ENCODE measurements around the gene GRIP2. TPM values are rescaled to one million over a fixed set of nuclear protein-coding genes. Genes with fewer than 3 reads are reported as not detected.
"Not testable (repeated sequence)": the region's sequence is repeated elsewhere in the genome, so short reads cannot be mapped to it uniquely, and the experiment has no call there.

GRIP2 gene
- total RNA-seq, 2 donors from 2014 or later = 0.10 TPM; not detected in 1

DNA sequence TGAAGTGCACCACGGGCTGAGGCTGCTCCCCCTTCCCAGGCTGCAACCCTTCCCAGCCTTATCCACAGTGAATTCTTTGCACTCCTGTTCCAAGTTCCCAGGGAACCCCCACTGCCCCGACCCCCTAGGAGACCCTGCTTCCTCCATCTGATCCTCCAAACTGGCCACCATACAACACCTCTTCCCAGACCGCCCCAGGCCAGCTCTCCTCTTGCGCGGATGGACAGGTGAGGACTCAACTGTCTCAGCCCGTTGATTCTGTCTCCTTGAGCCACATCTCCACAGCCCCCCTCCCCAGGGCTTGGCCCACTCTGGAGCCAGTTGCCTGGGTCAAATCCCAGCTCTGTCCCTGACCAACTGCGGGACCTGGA is 21.7 kb downstream of the GRIP2 start:
- H3K27me3 Mint-ChIP-seq = peaks cover 36% of the 10 kb centered on the region
- H3K36me3 Mint-ChIP-seq (ENCODE audit: low read depth) = peaks cover 8% of the 10 kb centered on the region
- H3K4me1 Mint-ChIP-seq = peaks cover 4% of the 10 kb centered on the region
- no peak for ATAC-seq
- no peak for DNase-seq
- no peak overlapping the region for H3K4me3 Mint-ChIP-seq
- H3K9me3 ChIP-seq (ENCODE audit: control insufficient read depth, low read length, poor library complexity, severe bottlenecking) = no peaks in the 10 kb centered on the region
- no peak overlapping the region for H3K27ac Mint-ChIP-seq

DNA sequence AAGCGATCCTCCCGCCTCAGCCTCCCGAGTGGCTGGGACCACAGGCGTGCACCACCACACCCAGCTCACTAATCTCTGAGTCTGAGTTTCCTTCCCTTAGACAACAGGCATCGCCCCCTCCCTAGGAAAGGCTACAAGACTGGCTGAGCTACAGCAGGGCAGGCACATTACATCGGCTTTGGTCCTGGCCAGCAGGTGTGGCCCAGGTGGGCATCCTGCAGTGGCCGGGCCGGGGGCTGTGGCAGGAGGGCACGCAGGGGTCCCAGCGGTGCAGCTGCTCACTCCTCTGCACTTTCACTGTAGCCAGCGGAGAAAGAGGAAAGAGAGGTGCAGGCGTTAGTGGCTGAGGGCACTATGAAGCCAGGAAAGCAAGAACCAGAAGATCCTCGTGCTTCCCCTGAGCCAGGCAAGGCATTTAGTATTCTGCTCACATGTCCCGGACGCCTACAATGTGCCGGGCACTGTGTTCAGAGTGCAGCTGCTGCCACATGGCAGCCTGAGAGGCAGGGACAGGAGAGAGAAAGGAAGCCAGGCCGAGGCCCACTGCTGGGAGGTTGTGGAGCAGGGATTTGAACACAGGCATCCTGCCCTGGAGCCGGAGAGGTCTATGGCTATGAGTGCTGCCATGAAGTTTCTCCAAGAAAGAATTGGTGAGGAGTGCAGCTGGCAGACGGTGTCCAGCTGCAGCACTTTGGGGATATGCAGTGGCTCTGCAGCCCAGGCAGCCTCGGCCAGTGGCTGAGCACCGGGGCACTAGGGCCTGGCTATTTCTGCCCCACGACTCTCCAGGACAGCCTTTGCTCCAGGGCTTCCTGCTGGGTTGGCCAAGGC is 22.3 kb downstream of the GRIP2 start:
- H3K4me3 Mint-ChIP-seq = no peak overlapping the region
- no peak overlapping the region for H3K27ac Mint-ChIP-seq

DNA sequence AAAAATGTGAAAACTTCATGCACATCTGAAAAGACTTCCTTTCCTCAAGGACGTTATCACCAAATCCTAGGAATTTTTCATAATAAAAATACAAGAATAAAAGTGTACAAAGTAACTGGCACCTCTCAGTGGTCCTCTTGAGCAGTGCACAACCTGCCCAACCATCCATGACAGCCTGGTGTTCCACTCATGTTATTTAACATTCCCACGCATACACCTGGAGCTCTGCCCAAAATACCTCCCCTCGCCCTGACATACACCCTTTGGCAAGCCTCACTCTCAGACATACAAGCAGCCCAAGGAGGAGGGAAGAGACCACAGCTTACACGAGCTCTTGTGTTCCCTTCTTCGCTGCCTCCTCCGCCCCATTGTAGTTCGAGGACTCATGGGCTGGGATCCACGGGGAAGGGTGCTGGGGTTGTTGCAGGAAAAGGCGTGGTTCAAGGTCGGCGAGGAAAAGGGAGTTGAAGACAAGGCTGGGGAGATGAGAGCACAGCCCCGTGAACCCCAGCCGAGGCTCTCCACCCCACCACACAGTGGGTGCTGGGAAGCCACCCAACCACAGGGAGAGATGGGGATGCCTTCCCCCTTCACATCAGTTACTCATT is 23.3 kb downstream of the GRIP2 start:
- peaks cover 26% of the 10 kb centered on the region for H3K27me3 Mint-ChIP-seq
- no peak for ATAC-seq
- no peak for DNase-seq

More for the DNA sequence above, 22.3 kb downstream of the GRIP2 start:
- H3K4me1 Mint-ChIP-seq = peaks cover 2% of the 10 kb centered on the region
- peaks cover 30% of the 10 kb centered on the region for H3K27me3 Mint-ChIP-seq
- H3K36me3 Mint-ChIP-seq (ENCODE audit: low read depth) = peaks cover 5% of the 10 kb centered on the region
- DNase-seq (no peak), ATAC-seq (no peak)
- no peaks in the 10 kb centered on the region for H3K9me3 ChIP-seq (ENCODE audit: control insufficient read depth, low read length, poor library complexity, severe bottlenecking)

DNA sequence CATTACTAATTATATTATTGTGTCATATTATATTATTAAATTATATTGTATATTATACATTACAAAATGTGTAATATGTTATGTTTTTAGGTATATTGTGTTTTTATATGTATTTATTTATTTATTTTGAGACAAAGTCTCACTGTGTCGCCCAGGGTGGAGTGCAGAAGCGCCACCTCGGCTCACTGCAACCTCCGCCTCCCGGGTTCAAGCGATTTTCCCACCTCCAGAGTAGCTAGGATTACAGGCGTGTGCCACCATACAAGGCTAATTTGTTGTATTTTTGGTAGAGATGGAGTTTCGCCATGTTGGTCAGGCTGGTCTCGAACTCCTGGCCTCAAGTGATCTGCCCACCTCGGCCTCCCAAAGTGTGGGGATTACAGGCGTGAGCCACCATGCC is 24.6 kb downstream of the GRIP2 start:
- not testable (repeated sequence) for H3K9me3 ChIP-seq (ENCODE audit: control insufficient read depth, low read length, poor library complexity, severe bottlenecking); H3K27ac Mint-ChIP-seq; DNase-seq; ATAC-seq; H3K4me1 Mint-ChIP-seq; H3K36me3 Mint-ChIP-seq (ENCODE audit: low read depth); H3K4me3 Mint-ChIP-seq
- H3K27me3 Mint-ChIP-seq = peaks cover 15% of the 10 kb centered on the region

More for the DNA sequence above, 23.3 kb downstream of the GRIP2 start:
- no peaks in the 10 kb centered on the region for H3K9me3 ChIP-seq (ENCODE audit: control insufficient read depth, low read length, poor library complexity, severe bottlenecking)
- H3K4me3 Mint-ChIP-seq = no peak overlapping the region
- H3K36me3 Mint-ChIP-seq (ENCODE audit: low read depth) = peaks cover 5% of the 10 kb centered on the region
- H3K4me1 Mint-ChIP-seq = peaks cover 2% of the 10 kb centered on the region
- H3K27ac Mint-ChIP-seq = no peak overlapping the region

DNA sequence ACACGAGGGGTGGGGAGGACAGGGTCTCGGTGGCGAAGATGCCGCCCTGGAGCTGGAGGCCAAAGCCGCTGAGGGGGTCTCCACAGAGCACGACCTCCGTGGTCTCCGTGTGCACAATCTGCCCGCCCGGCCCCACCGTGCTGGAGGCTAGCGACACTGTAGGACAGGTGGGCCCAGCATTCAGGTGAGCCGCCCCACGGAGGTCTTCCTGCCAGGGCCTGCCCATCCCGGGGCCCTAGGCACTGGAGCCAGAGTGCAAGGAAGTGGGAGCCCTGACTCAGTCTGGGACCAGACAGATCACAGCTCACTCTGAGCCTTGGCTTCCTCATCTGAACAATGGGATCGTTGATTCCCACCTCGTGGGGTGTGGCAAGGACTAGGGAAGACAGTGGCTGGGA is 25.8 kb downstream of the GRIP2 start:
- H3K4me3 Mint-ChIP-seq = no peak overlapping the region
- H3K27me3 Mint-ChIP-seq = peaks cover 15% of the 10 kb centered on the region
- H3K36me3 Mint-ChIP-seq (ENCODE audit: low read depth) = no peaks in the 10 kb centered on the region
- H3K4me1 Mint-ChIP-seq = no peaks in the 10 kb centered on the region
- H3K27ac Mint-ChIP-seq = no peak overlapping the region
- no peak for ATAC-seq
- no peaks in the 10 kb centered on the region for H3K9me3 ChIP-seq (ENCODE audit: control insufficient read depth, low read length, poor library complexity, severe bottlenecking)
- no peak for DNase-seq

DNA sequence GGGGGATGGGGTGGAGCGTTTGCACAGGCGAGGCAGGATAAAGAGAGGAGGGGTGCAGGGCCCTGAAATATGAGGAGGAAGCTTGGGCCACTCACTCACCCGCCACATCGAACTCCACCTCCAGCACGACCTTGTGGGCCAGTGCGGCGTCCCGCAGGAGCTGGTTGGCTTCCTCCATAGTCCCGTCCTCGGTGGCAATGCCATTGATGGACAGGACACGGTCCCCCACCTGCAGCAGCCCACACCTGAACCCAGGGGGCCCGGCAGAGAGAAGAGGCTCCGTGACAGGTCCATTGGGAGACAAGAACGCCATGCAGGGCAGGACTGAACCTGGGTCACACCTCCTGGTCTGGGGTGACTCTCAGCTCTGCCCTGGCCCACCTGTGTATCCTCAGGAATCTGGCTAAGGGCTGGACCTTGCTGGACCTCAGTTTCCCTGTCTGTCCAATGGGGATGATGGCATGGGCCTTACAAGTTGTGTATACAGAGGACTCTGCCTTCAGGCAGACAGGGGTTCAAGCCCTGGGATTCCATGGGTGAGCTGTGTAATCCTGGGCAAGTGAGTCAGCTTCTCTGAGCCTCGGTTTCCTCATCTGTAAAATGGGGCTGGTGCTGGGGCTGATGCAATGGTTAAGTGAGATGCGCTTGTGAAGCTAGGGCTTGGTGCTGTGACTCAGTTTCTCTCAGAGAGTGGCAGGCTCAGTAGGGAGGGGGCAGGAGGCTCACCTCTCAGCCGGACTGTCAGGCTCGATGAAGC is 26.4 kb downstream of the GRIP2 start:
- peaks cover 14% of the 10 kb centered on the region for H3K27me3 Mint-ChIP-seq
- no peaks in the 10 kb centered on the region for H3K9me3 ChIP-seq (ENCODE audit: control insufficient read depth, low read length, poor library complexity, severe bottlenecking)
- H3K36me3 Mint-ChIP-seq (ENCODE audit: low read depth) = no peaks in the 10 kb centered on the region
- DNase-seq = no peak
- peaks cover 3% of the 10 kb centered on the region for H3K4me1 Mint-ChIP-seq
- ATAC-seq = no peak
- no peak overlapping the region for H3K27ac Mint-ChIP-seq
- no peak overlapping the region for H3K4me3 Mint-ChIP-seq

DNA sequence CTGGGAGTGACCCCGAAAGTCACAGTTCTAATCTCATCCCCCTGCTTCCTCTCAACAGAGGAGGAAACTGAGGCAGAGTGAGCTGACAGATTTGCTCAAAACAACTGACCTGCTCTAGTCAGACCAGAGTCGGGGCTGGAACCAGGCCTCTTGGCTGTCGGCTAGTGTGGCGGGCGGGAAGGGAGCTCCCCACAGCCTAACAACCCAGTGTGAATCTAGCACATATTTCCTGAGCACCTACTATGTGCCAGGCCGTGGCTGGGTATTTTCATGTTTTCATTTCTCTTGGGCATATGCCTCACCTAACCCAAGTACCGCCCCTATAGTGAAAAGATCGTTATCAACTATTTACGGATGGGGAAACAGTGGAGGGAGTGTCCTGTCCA is 27.2 kb downstream of the GRIP2 start:
- no peak overlapping the region for H3K27ac Mint-ChIP-seq
- peaks cover 6% of the 10 kb centered on the region for H3K4me1 Mint-ChIP-seq
- no peaks in the 10 kb centered on the region for H3K36me3 Mint-ChIP-seq (ENCODE audit: low read depth)
- no peak overlapping the region for H3K4me3 Mint-ChIP-seq
- DNase-seq (no peak), ATAC-seq (no peak)
- H3K9me3 ChIP-seq (ENCODE audit: control insufficient read depth, low read length, poor library complexity, severe bottlenecking) = no peaks in the 10 kb centered on the region
- H3K27me3 Mint-ChIP-seq = peaks cover 6% of the 10 kb centered on the region

DNA sequence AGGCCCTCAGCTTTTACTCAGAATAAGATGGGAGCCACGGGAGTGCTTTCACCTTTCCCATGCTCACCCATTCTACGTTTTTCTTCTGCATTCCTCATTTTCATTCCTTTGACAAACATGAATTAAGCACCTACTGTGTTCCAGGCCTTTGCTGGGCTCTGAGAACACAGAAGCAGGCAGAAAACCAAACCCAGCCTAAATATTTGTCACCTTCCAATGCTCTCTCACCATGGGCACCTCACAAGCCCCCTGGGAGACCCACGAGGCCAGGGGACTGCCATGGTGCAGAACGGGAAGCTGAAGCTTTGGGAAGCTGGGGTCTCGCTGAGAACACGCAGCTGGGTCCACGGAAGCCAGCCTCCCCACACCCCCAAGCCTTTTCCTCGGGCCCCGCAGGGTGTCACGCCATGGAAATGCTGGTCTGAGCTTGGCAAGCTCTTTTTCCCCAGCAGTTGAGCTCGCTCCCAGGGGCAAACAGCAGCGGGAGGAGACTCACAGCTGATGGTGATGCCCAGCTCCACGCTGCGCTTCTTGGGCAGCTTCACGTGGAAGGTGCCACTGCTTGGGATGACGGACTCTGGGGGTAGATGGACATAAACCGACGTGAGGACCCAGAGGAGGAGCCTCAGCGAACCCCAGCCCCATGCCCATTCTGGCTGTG is 27.7 kb downstream of the GRIP2 start:
- no peaks in the 10 kb centered on the region for H3K9me3 ChIP-seq (ENCODE audit: control insufficient read depth, low read length, poor library complexity, severe bottlenecking)
- Mint-ChIP-seq H3K27ac (no peak overlapping the region), H3K27me3 (peaks cover under 1% of the 10 kb centered on the region), H3K4me3 (no peak overlapping the region), H3K36me3 (ENCODE audit: low read depth) (no peaks in the 10 kb centered on the region), H3K4me1 (peaks cover 6% of the 10 kb centered on the region)
- DNase-seq (no peak), ATAC-seq (no peak)

DNA sequence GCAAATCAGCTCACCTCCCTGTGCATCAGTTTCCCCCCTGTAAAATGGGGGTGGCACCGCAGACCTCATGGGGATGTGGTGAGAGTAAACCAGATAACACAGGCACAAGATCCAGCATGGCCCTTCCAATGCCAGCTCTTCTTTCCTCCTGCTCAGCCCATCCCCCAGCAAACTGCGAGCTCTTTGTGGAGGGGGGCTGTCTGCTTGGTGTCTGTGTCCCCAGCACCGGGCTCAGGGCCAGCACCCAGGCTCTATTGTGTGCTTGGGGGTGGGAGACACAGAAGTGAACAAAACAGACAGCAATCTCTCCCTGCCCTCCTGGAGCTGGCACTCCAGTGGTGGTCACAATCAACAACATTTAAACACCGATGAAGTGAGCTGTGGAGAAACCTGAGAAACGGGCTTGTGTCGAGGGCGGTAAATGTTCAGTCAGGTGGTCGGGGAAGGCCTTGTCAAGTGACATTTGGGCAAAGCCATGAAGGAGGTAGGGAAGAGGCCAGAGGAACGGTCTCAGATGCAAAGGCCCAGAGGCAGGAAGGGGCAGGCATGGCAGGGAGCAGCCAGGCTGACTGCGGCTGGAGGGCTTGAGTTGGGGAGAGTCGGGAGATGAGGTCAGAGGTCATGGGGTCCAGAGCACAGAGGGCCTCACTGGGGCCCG is 28.4 kb downstream of the GRIP2 start:
- Mint-ChIP-seq H3K4me1 (peaks cover 6% of the 10 kb centered on the region), H3K27ac (no peak overlapping the region), H3K27me3 (no peaks in the 10 kb centered on the region), H3K36me3 (ENCODE audit: low read depth) (no peaks in the 10 kb centered on the region), H3K4me3 (no peak overlapping the region)
- ATAC-seq = no peak
- DNase-seq = no peak
- no peaks in the 10 kb centered on the region for H3K9me3 ChIP-seq (ENCODE audit: control insufficient read depth, low read length, poor library complexity, severe bottlenecking)

DNA sequence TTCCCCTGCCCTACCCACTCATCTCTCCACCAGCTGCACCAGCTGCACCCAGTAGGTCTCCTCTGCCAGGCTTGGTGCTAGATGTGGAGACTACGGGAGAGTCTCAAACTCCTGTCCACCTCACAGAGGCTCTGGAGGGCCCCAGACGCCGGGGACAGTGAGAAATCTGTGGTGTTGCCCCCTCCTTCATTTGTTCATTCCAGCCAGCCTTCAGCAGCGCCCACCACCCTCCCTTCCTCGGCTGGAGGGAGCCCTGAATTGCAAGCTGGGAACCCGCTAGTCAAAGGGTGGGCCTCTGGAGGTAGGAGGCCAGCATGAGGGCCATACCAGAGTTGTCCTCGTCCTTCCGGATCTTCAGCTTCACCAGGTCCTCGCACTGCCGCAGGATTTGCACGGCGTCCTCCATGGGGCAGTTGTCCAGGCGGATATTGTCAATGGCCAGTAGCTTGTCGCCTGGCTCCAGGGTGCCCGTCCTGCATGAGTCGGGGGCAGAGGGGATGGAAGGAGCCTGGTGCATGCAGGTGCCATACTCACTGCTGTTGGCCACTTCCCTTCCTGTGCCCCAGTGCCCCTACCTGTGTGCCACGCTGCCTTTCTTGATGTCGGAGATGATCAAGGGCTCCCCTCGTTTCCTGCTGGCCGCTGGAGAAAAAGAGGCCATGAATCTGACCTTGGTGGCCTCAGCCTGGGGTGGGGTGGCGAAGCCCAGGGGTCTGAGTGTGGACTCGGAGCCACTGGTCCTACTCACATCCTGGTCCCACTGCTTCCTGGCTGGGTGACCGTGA is 29.1 kb downstream of the GRIP2 start:
- no peaks in the 10 kb centered on the region for H3K27me3 Mint-ChIP-seq
- no peak overlapping the region for H3K27ac Mint-ChIP-seq
- H3K4me3 Mint-ChIP-seq = peak overlapping the region; percentile 31
- no peaks in the 10 kb centered on the region for H3K9me3 ChIP-seq (ENCODE audit: control insufficient read depth, low read length, poor library complexity, severe bottlenecking)
- no peaks in the 10 kb centered on the region for H3K36me3 Mint-ChIP-seq (ENCODE audit: low read depth)
- DNase-seq (no peak), ATAC-seq (no peak)
- H3K4me1 Mint-ChIP-seq = peaks cover 6% of the 10 kb centered on the region

DNA sequence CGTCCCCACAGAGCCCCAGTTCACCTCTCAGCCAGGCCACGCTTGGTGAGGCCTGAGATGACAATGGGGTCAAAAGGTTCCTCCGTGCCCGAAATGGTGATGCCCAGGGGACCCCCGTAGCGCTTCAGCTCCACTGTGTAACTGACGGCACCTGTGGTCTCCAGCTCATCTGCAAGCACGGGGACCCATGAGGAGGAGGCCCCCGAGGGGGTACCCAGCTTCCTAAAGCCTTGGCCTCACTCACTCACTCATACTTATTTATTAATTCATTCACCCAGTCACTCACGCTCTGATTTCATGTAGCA is 30.4 kb downstream of the GRIP2 start:
- DNase-seq = no peak

More for the DNA sequence above, 30.4 kb downstream of the GRIP2 start:
- H3K9me3 ChIP-seq (ENCODE audit: control insufficient read depth, low read length, poor library complexity, severe bottlenecking) = no peaks in the 10 kb centered on the region
- H3K27ac Mint-ChIP-seq = peak overlapping the region; percentile 66
- no peak overlapping the region for H3K4me3 Mint-ChIP-seq
- ATAC-seq = no peak
- peaks cover 6% of the 10 kb centered on the region for H3K4me1 Mint-ChIP-seq
- no peaks in the 10 kb centered on the region for H3K27me3 Mint-ChIP-seq
- peaks cover 2% of the 10 kb centered on the region for H3K36me3 Mint-ChIP-seq (ENCODE audit: low read depth)

Data from T-helper 17 cell (primary cell).